Measurements from ENCODE around the gene ITPKA.
"Not testable (repeated sequence)": the region's sequence is repeated elsewhere in the genome, so short reads cannot be mapped to it uniquely, and the experiment has no call there.

Gene ITPKA

GRCh38 chr15:41493205-41493901 is at the start of gene ITPKA:
TSS of gene ITPKA (plus strand) at chr15:41493874. CDS start at chr15:41493928, 54 bp downstream.
- DNase-seq, result peak; percentile 74

- no peak for DNase-seq
Measured at GRCh38 chr15:41445399-41445798, 48.3 kb upstream of the ITPKA start.

DNA sequence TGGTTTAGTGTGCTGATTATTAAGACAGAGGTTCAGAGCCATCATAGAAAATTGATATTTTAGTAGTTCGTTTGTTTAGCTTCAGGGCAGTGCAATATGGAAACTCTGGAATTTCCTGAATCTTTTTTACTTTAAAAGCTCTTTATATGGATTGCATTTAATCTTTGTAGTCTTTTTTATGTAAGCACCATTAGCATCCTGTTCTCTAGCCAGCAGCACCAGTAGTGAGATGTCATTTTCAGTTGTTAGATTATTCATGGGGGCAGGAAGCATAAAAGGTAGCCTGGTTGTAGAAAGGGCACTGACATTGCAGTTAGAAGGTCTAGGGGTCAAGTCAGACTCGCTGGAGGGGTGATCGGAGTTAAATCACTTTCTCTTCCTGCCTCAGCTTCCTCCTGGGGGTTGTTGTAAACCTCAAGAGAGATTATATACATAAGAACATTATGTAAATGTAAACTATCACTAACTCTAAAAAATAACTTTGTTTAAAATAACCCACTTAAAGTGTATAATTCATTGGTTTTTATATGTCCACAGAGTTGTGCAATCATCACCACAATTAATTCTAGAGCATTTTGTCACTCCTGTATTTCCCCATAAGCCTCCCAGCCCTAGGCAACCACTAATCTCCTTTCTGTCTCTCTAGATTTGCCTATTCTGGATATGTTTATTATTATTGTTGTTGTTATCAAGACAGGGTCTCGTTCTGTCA is 31.4 kb upstream of the ITPKA start:
- peak; percentile 52 for DNase-seq

- no peak for DNase-seq
Measured at GRCh38 chr15:41464889-41465580, 28.6 kb upstream of the ITPKA start.

- DNase-seq, result peak; percentile 79
Measured at GRCh38 chr15:41465822-41466421, 27.8 kb upstream of the ITPKA start.

- DNase-seq, result no peak
Measured at GRCh38 chr15:41466711-41467110, 27.0 kb upstream of the ITPKA start.

- DNase-seq, result not testable (repeated sequence)
Measured at GRCh38 chr15:41469644-41470043, 24.0 kb upstream of the ITPKA start.

- no peak for DNase-seq
Measured at GRCh38 chr15:41473418-41473817, 20.3 kb upstream of the ITPKA start.

GRCh38 chr15:41474436-41474835 is 19.2 kb upstream of the ITPKA start:
- DNase-seq, result no peak

DNA sequence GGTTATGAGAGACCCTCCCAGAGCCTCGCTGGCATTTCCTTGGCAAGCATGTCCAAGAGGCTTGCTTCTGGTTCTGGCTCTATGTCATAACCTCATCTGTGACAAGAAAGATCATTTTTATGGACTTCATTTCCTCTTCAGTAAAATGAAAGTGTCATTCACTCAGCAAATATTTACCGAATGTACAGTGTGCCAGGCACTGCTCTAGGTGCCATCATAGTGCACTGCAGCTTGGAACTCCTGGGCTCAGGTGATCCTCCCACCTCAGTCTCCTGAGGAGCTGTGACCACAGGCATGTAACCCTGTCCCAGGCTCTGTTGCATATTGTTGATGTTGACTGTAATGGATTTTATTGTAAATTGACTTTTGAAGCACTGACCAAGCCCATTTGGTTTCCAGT is 18.7 kb upstream of the ITPKA start:
- no peak for DNase-seq

DNA sequence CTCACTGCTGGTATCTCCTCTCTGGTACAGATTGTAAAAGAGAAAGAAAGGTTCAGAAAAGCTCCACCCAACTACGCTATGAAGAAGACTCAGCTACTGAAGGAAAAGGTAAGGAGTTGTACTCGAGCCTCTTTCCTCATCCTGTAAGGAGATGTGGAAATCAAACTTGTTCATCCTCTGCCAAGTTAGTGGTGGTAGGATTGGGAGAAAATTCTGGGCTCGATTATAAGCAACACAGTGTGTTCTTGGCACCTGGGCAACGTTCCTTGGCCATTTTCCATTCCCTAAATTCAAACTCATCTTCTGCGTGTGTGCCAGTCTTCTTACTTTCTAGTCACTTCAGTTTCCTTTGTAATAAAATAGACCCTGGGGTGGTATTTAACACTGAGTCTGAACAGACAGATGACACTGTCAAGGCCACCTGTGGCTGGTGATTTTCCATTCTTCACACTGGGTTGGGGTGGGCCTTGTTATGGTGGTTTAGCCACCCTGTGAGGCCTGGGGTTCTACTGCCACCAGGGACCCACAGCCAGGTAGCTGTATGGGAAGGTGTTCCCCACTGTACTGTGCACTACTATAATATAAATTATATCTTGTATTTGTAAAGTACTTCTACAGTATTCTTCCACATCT is 17.1 kb upstream of the ITPKA start:
- DNase-seq, result no peak

GRCh38 chr15:41480396-41481140 is 13.1 kb upstream of the ITPKA start:
- no peak for DNase-seq

DNA sequence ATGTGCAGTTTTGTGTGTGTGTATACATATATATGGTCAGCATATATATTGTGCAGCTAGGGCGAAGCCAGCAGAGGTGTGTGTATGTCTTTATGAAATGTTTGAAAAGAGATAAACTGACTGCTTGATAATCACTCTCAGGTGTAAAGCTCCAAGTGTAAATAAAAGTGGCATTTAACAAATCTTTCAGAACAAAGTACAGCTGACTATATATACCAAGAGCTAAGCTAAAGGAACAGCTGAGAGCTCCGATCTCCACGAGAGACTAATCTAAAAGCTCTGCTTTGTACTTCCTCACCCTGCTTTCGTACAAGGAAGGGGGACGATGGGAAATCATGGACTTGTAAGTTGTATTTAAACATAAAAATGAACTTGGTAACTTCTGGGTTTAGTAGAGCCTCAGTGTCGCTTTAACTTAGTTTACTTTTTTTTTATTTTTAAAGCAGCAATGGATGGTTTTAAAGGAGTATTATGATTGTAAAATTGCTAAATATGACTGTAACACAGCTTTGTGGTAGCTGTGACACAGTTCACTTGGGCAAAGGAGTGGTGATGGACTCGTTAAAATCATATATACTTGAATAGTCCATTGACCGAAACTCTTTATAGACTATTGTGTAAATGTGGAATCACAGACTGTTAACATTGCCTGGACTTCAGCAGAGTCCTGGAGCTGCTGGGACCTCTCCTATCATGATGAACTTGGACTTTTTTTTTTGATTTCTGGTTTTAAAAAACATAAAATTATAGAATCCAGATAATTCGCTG is 11.4 kb upstream of the ITPKA start:
- no peak for DNase-seq

DNA sequence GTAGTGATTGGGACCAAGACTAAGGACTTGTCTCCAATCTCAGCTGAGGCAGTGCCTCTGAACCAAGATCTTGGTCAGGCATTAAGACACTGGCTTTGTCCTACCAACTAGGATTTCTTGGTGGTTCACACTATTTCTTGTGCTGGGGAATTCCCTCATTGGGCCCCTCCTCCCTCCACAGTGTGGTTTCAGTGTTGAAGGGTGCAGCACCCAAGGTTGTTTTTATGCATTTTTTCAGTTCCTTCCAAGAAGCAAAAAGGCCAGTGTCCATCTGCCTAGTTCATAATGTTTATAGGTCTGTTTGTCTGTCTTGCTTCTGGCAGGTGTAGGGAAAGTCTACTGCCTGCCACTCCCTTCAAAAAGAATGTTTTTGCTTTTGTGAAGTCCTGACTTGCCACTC is 10.6 kb upstream of the ITPKA start:
- DNase-seq, result no peak

- DNase-seq, result no peak
Measured at GRCh38 chr15:41483519-41483918, 10.2 kb upstream of the ITPKA start.

DNA sequence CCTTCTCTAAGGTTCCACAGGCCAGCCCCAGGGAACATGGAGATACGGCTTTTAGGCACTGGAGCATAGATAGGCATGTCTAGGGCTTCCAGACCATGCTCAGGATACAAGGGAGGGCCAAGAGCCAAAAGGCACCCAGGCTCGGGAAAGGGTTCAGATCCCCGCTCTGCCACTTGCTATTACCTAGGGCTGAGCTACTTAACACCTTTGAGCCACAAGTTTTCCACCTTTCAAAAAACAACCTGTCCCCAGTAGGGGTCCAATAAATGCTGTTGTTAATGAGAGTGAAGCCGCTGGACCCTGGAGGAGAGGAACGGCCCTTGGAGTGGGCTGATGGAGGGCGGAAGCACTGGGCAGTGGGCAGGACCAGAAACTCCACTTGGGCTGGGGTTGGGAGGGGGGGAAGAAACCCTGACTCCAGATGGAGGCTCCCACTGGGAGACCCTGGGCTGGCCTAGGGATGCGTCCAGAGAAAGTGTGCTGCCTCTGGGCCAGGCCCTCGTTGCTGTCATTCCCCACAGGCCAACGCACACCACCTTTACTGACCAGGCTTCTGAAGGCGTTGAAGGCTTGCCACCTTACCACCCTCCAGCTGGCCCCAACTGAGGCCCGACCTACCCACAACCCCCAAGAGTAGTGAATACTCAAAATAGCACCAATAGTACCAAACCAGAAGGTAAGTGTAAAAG is 8.6 kb upstream of the ITPKA start:
- no peak for DNase-seq

GRCh38 chr15:41486286-41486685 is 7.4 kb upstream of the ITPKA start:
- no peak for DNase-seq

DNA sequence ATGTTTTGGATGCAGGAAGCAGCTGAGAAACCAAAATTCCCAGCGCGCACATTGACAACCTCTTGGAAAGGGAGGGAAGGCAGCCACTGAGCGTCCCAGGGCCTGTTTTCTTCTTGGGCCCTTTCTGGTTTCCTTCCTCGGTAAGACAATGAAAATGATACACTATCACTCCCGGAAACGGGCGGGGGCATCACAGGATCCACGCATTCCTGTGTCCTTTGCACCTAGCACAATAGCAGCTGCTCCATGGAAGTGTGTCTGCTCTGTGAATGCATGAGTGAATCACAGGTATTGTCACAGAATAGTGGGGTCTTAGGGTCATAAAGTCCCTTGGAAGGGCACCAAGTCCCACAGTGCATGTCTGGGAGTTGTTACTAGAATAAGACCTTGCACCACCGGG is 6.3 kb upstream of the ITPKA start:
- no peak for DNase-seq

- no peak for DNase-seq
Measured at GRCh38 chr15:41487802-41488201, 5.9 kb upstream of the ITPKA start.

- no peak for DNase-seq
Measured at GRCh38 chr15:41489641-41490040, 4.0 kb upstream of the ITPKA start.

GRCh38 chr15:41490355-41490754 is 3.3 kb upstream of the ITPKA start:
- DNase-seq, result peak; percentile 28

Measured in hematopoietic multipotent progenitor cell treated with erythropoietin and hydrocortisone succinate and interleukin-3 and kit ligand, for 4 days (in vitro differentiated cells).